BLaER1 (cell line): ENCODE results near the gene RNF208.

Source experiments
- H3K27ac ChIP-seq: shearing (Covaris generic); formaldehyde crosslinking; 2 replicates; pipeline ENCODE4 v1.8.1; 2022
- H3K27me3 ChIP-seq: shearing (Covaris generic); formaldehyde crosslinking; 2 replicates; pipeline ENCODE4 v1.8.1; 2022
- H3K36me3 ChIP-seq: shearing (Covaris generic); formaldehyde crosslinking; 2 replicates; pipeline ENCODE4 v1.8.1; 2022
- H3K4me1 ChIP-seq: shearing (Covaris generic); formaldehyde crosslinking; 2 replicates; pipeline ENCODE4 v1.8.1; 2022
- H3K4me2 ChIP-seq: shearing (Covaris generic); formaldehyde crosslinking; 2 replicates; pipeline ENCODE4 v1.8.1; 2022
- H3K4me3 ChIP-seq: shearing (Covaris generic); formaldehyde crosslinking; 2 replicates; pipeline ENCODE4 v1.8.1; 2022
- H3K9ac ChIP-seq: shearing (Covaris generic); formaldehyde crosslinking; 2 replicates; pipeline ENCODE4 v1.8.1; 2022
- H3K9me3 ChIP-seq: shearing (Covaris generic); formaldehyde crosslinking; 2 replicates; pipeline ENCODE4 v1.8.1; 2022
- H4K20me1 ChIP-seq: shearing (Covaris generic); formaldehyde crosslinking; 2 replicates; pipeline ENCODE4 v1.8.1; 2022
- Cebpa-rat ChIP-seq: shearing (Covaris generic); IDR thresholded peaks from 2 replicates; pipeline ENCODE4 v1.8.1; 2022

The RNF208 gene

DNA sequence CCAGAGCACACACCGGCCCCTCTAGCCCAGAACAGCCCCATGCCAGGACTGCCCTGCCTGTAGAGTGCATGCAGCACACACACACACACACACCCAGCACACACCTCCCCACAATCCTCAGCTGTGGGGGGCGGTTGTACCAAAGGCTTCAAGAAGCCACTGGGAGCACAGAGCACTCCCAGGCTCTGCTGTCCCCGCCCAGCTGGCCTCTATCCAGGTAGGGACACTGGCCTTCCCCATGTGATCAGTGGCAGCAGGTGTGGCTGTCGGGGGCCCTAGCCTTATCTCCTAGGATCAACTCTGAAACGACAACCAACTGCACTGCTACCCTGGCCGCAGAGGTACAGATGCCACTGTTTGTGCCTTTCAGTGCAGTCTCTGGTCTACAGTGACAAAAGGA lies 35.7 kb downstream of the RNF208 start:
- peaks cover 44% of the 10 kb centered on the region for H3K4me1 ChIP-seq
- H3K27ac ChIP-seq = no peak overlapping the region
- peak overlapping the region; percentile 85; the same call in 1 of the 2 replicates for H3K9ac ChIP-seq
- no peaks in the 10 kb centered on the region for H3K27me3 ChIP-seq
- H3K4me3 ChIP-seq = peak overlapping the region; percentile 87; the same call in 1 of the 2 replicates
- H3K4me2 ChIP-seq = peak overlapping the region; percentile 99
- H3K9me3 ChIP-seq = no peaks in the 10 kb centered on the region
- H3K36me3 ChIP-seq = peaks cover 79% of the 10 kb centered on the region
- peaks cover 69% of the 10 kb centered on the region for H4K20me1 ChIP-seq
- no peak for TF ChIP-seq Cebpa-rat

DNA sequence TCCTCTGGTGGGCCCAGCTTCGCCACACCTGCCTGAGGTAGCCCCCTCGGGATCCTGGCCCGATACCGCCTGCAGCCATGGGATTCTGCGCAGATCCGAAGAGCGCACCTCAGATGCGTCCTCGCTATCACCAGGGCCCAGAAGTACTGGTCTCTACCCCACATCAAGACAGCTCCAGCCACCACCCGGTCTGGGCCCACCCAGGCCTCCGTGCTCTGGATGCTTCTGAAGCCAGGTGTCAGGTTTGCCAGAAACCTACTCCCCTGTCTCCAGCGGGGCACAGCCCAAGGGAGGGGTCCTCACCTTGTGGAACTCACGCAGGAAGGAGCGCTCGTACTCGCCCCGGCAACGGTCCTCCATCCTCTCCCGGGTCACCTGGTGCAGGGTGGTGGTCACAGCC lies 36.1 kb downstream of the RNF208 start:
- no peak for TF ChIP-seq Cebpa-rat
- Histone ChIP-seq H3K9ac (no peak overlapping the region), H3K4me1 (peaks cover 40% of the 10 kb centered on the region), H3K4me2 (peak overlapping the region; percentile 99), H3K36me3 (peaks cover 79% of the 10 kb centered on the region), H3K27me3 (no peaks in the 10 kb centered on the region), H3K9me3 (no peaks in the 10 kb centered on the region), H3K4me3 (peak overlapping the region; percentile 87; the same call in 1 of the 2 replicates), H4K20me1 (peaks cover 65% of the 10 kb centered on the region), H3K27ac (no peak overlapping the region)

GRCh38 chr9:137184881-137185660 lies 37.0 kb downstream of the RNF208 start:
- H3K36me3 ChIP-seq = peaks cover 80% of the 10 kb centered on the region
- peaks cover 56% of the 10 kb centered on the region for H4K20me1 ChIP-seq
- no peak overlapping the region for H3K4me3 ChIP-seq
- no peak overlapping the region for H3K9ac ChIP-seq
- no peaks in the 10 kb centered on the region for H3K27me3 ChIP-seq
- TF ChIP-seq Cebpa-rat = no peak
- H3K27ac ChIP-seq = no peak overlapping the region
- H3K4me1 ChIP-seq = peaks cover 31% of the 10 kb centered on the region
- H3K9me3 ChIP-seq = no peaks in the 10 kb centered on the region
- H3K4me2 ChIP-seq = no peak overlapping the region

DNA sequence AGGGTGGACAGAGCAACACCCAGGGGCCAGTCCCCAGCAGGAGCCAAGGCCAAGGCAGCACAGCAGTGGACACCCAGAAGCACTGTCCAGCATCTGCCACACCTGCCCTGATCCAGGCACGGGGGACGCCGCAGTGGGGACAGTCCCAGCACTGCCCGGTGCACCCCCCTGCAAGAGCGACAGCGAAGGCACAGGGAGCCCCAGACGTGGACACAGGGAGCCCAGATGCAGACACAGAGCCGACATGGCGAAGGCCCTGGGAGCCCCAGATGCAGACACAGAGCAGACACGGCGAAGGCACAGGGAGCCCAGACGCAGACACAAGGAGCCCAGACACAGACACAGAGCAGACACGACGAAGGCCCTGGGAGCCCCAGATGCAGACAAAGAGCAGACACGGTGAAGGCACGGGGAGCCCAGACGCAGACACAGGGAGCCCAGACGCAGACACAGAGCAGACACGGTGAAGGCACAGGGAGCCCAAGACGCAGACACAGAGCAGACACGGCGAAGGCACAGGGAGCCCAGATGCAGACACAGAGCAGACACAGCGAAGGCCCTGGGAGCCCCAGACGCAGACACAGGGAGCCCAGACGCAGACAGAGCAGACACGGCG lies 38.0 kb downstream of the RNF208 start:
- Histone ChIP-seq H3K4me1 (peaks cover 22% of the 10 kb centered on the region), H3K4me2 (no peak overlapping the region), H3K9me3 (no peaks in the 10 kb centered on the region), H3K27me3 (no peaks in the 10 kb centered on the region), H3K27ac (no peak overlapping the region), H3K36me3 (peaks cover 85% of the 10 kb centered on the region), H3K4me3 (no peak overlapping the region), H3K9ac (no peak overlapping the region), H4K20me1 (peaks cover 47% of the 10 kb centered on the region)
- TF ChIP-seq Cebpa-rat = no peak

GRCh38 chr9:137182836-137183235 lies 39.2 kb downstream of the RNF208 start:
- Histone ChIP-seq H3K4me1 (peaks cover 22% of the 10 kb centered on the region), H3K9me3 (no peaks in the 10 kb centered on the region), H3K27ac (no peak overlapping the region), H3K27me3 (no peaks in the 10 kb centered on the region), H3K9ac (no peak overlapping the region), H4K20me1 (peaks cover 52% of the 10 kb centered on the region), H3K36me3 (peaks cover 97% of the 10 kb centered on the region), H3K4me2 (no peak overlapping the region), H3K4me3 (no peak overlapping the region)
- TF ChIP-seq Cebpa-rat = no peak

- H3K27ac ChIP-seq = no peak overlapping the region
These were observed 40.4 kb downstream of the RNF208 start for GRCh38 chr9:137181680-137182079.

DNA sequence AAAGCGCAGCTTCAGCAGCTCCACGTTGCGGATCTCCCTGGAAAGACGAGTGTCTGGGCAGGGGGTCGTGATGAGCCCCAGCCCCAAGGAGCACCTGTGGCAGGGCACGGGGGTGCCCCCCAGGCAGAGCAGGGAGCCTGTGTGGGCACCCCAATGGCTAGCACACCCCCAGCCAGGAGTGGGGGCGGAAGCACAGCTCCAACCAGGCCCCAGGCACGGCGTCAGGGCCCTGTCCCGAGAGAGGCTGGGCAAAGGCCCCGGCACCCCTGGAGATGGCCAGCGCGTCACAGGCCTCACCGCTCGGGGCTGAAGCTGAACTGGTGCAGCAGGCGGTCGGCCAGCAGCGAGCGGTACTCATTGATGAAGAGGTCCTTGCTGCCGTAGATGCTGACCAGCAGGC lies 41.5 kb downstream of the RNF208 start:
- peaks cover 89% of the 10 kb centered on the region for H3K36me3 ChIP-seq
- H4K20me1 ChIP-seq = peaks cover 46% of the 10 kb centered on the region
- TF ChIP-seq Cebpa-rat = no peak
- no peaks in the 10 kb centered on the region for H3K27me3 ChIP-seq
- H3K27ac ChIP-seq = no peak overlapping the region
- H3K9ac ChIP-seq = no peak overlapping the region
- no peaks in the 10 kb centered on the region for H3K9me3 ChIP-seq
- peaks cover 16% of the 10 kb centered on the region for H3K4me1 ChIP-seq
- H3K4me3 ChIP-seq = no peak overlapping the region
- H3K4me2 ChIP-seq = no peak overlapping the region

More at GRCh38 chr9:137181680-137182079, 40.4 kb downstream of the RNF208 start:
- Histone ChIP-seq H3K4me2 (no peak overlapping the region), H3K4me3 (no peak overlapping the region), H3K4me1 (peaks cover 14% of the 10 kb centered on the region), H3K36me3 (peaks cover 100% of the 10 kb centered on the region), H3K27me3 (no peaks in the 10 kb centered on the region), H3K9ac (no peak overlapping the region), H4K20me1 (peaks cover 52% of the 10 kb centered on the region), H3K9me3 (no peaks in the 10 kb centered on the region)
- TF ChIP-seq Cebpa-rat = no peak

DNA sequence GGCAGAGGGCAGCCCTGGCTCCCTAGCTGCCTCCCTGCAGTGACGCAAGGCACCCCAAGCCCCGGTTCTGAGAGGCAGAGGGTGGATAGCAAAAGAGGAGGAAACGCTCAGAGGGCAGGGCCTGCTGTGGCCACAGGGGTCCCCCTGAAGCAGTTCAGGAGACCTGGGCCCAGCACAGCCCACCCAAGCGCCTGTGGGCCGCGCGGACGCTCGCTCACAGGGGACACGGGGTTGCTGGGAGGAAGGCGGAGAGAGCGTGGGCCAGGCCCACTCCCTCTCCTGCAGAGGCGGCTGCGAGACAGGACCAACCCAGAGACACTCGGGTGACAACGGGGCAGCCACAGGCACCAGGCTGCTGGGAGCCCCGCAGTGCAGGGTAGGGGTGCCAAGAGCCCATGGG lies 42.3 kb downstream of the RNF208 start:
- no peaks in the 10 kb centered on the region for H3K9me3 ChIP-seq
- no peak for TF ChIP-seq Cebpa-rat

DNA sequence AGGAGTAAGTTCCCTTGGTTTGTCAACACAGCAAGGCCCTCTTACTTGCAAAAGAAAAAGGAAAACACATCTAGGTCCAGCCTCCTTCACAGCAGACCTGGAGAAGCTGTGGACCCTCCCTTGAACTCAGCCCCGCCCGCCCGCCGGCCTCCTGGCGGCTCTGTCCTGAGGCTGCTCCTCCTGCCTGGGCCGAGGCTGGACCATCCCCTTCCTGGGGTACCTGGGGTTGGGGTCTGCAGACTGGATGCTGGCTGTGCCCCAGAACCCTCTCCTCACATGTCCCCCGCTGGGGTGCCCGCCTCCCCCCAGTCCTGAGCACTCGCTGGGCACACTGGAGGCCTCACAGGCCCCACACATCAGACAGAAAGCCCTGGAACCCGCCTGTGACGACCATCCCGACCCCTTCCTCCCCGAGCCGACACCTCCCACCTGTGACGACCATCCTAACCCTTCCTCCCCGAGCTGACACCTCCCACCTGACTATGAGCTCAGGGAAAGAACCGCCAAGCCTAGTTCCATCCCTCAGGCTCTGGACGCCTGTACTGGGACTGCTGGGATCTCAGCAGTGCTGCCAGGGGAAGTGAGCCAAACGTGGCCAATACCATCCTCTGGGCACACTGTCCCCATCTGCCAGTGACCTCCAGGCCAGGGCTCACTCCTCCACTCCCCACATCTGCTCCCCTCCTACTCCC lies 43.0 kb downstream of the RNF208 start:
- no peak overlapping the region for H3K4me3 ChIP-seq
- H3K27ac ChIP-seq = no peak overlapping the region
- H3K4me1 ChIP-seq = peaks cover 28% of the 10 kb centered on the region
- H3K9ac ChIP-seq = no peak overlapping the region
- H3K36me3 ChIP-seq = peaks cover 75% of the 10 kb centered on the region
- no peaks in the 10 kb centered on the region for H3K27me3 ChIP-seq
- no peak for TF ChIP-seq Cebpa-rat
- no peaks in the 10 kb centered on the region for H3K9me3 ChIP-seq
- H3K4me2 ChIP-seq = no peak overlapping the region
- peaks cover 33% of the 10 kb centered on the region for H4K20me1 ChIP-seq

More for the DNA sequence above, 42.3 kb downstream of the RNF208 start:
- Histone ChIP-seq H3K9ac (no peak overlapping the region), H3K27ac (no peak overlapping the region), H3K36me3 (peaks cover 81% of the 10 kb centered on the region), H4K20me1 (peaks cover 39% of the 10 kb centered on the region), H3K4me1 (peaks cover 23% of the 10 kb centered on the region), H3K4me3 (no peak overlapping the region), H3K27me3 (no peaks in the 10 kb centered on the region), H3K4me2 (no peak overlapping the region)
